ENCODE results near the gene CEP55. TPM values are rescaled to one million over a fixed set of nuclear protein-coding genes. Genes with fewer than 3 reads are reported as not detected.

The CEP55 gene
- total RNA-seq, 1 donor from 2014 or later = 3.7 TPM

GRCh38 chr10:93512565-93512964, 16.2 kb downstream of the CEP55 start:
- no peak overlapping the region for H3K27ac Mint-ChIP-seq (ENCODE audit: unreplicated experiment)
- Histone ChIP-seq H3K79me2 (ENCODE audit: insufficient read depth, low read length) (no peaks in the 10 kb centered on the region), H3K4me3 (ENCODE audit: insufficient read depth, low read depth, low read length) (no peak overlapping the region), H3K9me3 (ENCODE audit: insufficient read depth, low read depth, low read length) (no peaks in the 10 kb centered on the region), H2AFZ (ENCODE audit: low read depth, low read length) (no peak overlapping the region), H3K36me3 (ENCODE audit: insufficient read depth, low read length) (peaks cover 3% of the 10 kb centered on the region), H3K4me1 (ENCODE audit: insufficient read depth, low read length) (no peaks in the 10 kb centered on the region), H3K27me3 (ENCODE audit: insufficient read depth, low read length) (no peaks in the 10 kb centered on the region), H3K27ac (ENCODE audit: low read depth, low read length) (peak overlapping the region; percentile 28), H3K4me2 (ENCODE audit: low read length) (no peak overlapping the region), H3K9ac (ENCODE audit: low read length) (peak overlapping the region; percentile 4), H4K20me1 (ENCODE audit: insufficient read depth, low read length) (no peaks in the 10 kb centered on the region)
- H3K9me3 Mint-ChIP-seq (ENCODE audit: unreplicated experiment) = no peaks in the 10 kb centered on the region
- H3K4me1 Mint-ChIP-seq (ENCODE audit: low read depth, unreplicated experiment) = no peaks in the 10 kb centered on the region
- TF ChIP-seq EZH2 (IDR thresholded peaks at IDR 0.05; ENCODE audit: insufficient read depth, low read length) = no peak
- TF ChIP-seq, protein P1, sequence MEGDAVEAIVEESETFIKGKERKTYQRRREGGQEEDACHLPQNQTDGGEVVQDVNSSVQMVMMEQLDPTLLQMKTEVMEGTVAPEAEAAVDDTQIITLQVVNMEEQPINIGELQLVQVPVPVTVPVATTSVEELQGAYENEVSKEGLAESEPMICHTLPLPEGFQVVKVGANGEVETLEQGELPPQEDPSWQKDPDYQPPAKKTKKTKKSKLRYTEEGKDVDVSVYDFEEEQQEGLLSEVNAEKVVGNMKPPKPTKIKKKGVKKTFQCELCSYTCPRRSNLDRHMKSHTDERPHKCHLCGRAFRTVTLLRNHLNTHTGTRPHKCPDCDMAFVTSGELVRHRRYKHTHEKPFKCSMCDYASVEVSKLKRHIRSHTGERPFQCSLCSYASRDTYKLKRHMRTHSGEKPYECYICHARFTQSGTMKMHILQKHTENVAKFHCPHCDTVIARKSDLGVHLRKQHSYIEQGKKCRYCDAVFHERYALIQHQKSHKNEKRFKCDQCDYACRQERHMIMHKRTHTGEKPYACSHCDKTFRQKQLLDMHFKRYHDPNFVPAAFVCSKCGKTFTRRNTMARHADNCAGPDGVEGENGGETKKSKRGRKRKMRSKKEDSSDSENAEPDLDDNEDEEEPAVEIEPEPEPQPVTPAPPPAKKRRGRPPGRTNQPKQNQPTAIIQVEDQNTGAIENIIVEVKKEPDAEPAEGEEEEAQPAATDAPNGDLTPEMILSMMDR (IDR thresholded peaks at IDR 0.05; ENCODE audit: insufficient read depth, low read depth, low read length) = no peak
- FAIRE-seq (peak; percentile 74), DNase-seq (ENCODE audit: low read depth) (peak; percentile 54)
- no peaks in the 10 kb centered on the region for H3K27me3 Mint-ChIP-seq (ENCODE audit: low read depth, unreplicated experiment)
- no peak overlapping the region for H3K4me3 Mint-ChIP-seq (ENCODE audit: unreplicated experiment)
- H3K36me3 Mint-ChIP-seq (ENCODE audit: low read depth, unreplicated experiment) = no peaks in the 10 kb centered on the region

DNA sequence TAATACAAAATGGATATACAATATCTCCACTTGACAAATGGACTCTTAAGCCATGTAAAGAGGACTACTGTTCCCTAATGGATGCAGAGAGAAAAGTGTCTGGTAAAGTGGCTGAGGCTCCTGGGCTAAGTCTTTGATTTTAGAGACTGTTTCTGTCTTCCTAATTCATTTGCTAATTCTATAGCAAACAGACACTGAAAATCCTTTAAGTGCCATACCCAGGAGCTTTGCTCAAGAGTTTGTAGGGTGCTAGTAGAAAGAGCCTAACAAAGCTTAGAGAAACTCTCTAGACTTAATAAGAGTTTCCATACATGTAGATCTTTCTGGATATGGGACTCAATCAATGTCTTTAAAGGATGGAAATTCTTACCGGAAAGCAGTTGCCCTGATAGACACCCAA, 16.7 kb downstream of the CEP55 start:
- H3K4me1 ChIP-seq (ENCODE audit: insufficient read depth, low read length) = no peaks in the 10 kb centered on the region
- Mint-ChIP-seq H3K36me3 (ENCODE audit: low read depth, unreplicated experiment) (no peaks in the 10 kb centered on the region), H3K4me1 (ENCODE audit: low read depth, unreplicated experiment) (no peaks in the 10 kb centered on the region), H3K27ac (ENCODE audit: unreplicated experiment) (no peak overlapping the region), H3K27me3 (ENCODE audit: low read depth, unreplicated experiment) (no peaks in the 10 kb centered on the region), H3K9me3 (ENCODE audit: unreplicated experiment) (no peaks in the 10 kb centered on the region), H3K4me3 (ENCODE audit: unreplicated experiment) (no peak overlapping the region)
- no peaks in the 10 kb centered on the region for H3K9me3 ChIP-seq (ENCODE audit: insufficient read depth, low read depth, low read length)
- no peak for DNase-seq (ENCODE audit: low read depth)
- H2AFZ ChIP-seq (ENCODE audit: low read depth, low read length) = no peak overlapping the region
- H3K36me3 ChIP-seq (ENCODE audit: insufficient read depth, low read length) = peaks cover 3% of the 10 kb centered on the region
- peak overlapping the region; percentile 4 for H3K9ac ChIP-seq (ENCODE audit: low read length)
- no peaks in the 10 kb centered on the region for H4K20me1 ChIP-seq (ENCODE audit: insufficient read depth, low read length)
- TF ChIP-seq, protein P1 (IDR thresholded peaks at IDR 0.05; ENCODE audit: insufficient read depth, low read depth, low read length) = no peak
- no peak for TF ChIP-seq EZH2 (IDR thresholded peaks at IDR 0.05; ENCODE audit: insufficient read depth, low read length)
- FAIRE-seq = no peak
- H3K4me2 ChIP-seq (ENCODE audit: low read length) = no peak overlapping the region
- no peaks in the 10 kb centered on the region for H3K79me2 ChIP-seq (ENCODE audit: insufficient read depth, low read length)
- no peak overlapping the region for H3K4me3 ChIP-seq (ENCODE audit: insufficient read depth, low read depth, low read length)
- H3K27me3 ChIP-seq (ENCODE audit: insufficient read depth, low read length) = no peaks in the 10 kb centered on the region
- peak overlapping the region; percentile 28 for H3K27ac ChIP-seq (ENCODE audit: low read depth, low read length)

- no peak for DNase-seq (ENCODE audit: low read depth)
These were observed 18.1 kb downstream of the CEP55 start for GRCh38 chr10:93514521-93514920.

More at GRCh38 chr10:93514521-93514920, 18.1 kb downstream of the CEP55 start:
- Histone ChIP-seq H3K36me3 (ENCODE audit: insufficient read depth, low read length) (peaks cover 12% of the 10 kb centered on the region), H3K4me1 (ENCODE audit: insufficient read depth, low read length) (no peaks in the 10 kb centered on the region), H3K9ac (ENCODE audit: low read length) (no peak overlapping the region), H3K4me3 (ENCODE audit: insufficient read depth, low read depth, low read length) (no peak overlapping the region), H4K20me1 (ENCODE audit: insufficient read depth, low read length) (no peaks in the 10 kb centered on the region), H3K4me2 (ENCODE audit: low read length) (no peak overlapping the region), H3K79me2 (ENCODE audit: insufficient read depth, low read length) (no peaks in the 10 kb centered on the region), H2AFZ (ENCODE audit: low read depth, low read length) (no peak overlapping the region), H3K27me3 (ENCODE audit: insufficient read depth, low read length) (no peaks in the 10 kb centered on the region), H3K9me3 (ENCODE audit: insufficient read depth, low read depth, low read length) (no peaks in the 10 kb centered on the region), H3K27ac (ENCODE audit: low read depth, low read length) (no peak overlapping the region)
- Mint-ChIP-seq H3K27ac (ENCODE audit: unreplicated experiment) (no peak overlapping the region), H3K4me3 (ENCODE audit: unreplicated experiment) (no peak overlapping the region), H3K9me3 (ENCODE audit: unreplicated experiment) (no peaks in the 10 kb centered on the region), H3K4me1 (ENCODE audit: low read depth, unreplicated experiment) (no peaks in the 10 kb centered on the region), H3K36me3 (ENCODE audit: low read depth, unreplicated experiment) (no peaks in the 10 kb centered on the region), H3K27me3 (ENCODE audit: low read depth, unreplicated experiment) (no peaks in the 10 kb centered on the region)
- FAIRE-seq = no peak
- TF ChIP-seq, protein P1 (IDR thresholded peaks at IDR 0.05; ENCODE audit: insufficient read depth, low read depth, low read length) = no peak
- no peak for TF ChIP-seq EZH2 (IDR thresholded peaks at IDR 0.05; ENCODE audit: insufficient read depth, low read length)

Measured in astrocyte (in vitro differentiated cells and primary cell).